Common myeloid progenitor, CD34-positive (primary cell): ENCODE results near the gene CASD1.
A peak's percentile ranks its signal among the peaks of the same experiment; 100 is the strongest.

Source experiments
- CTCF ChIA-PET: fragments of 350-600 bp; sonication (Branson Sonifier 250); formaldehyde crosslinking; loops from one replicate; lab custom pipeline; 2021; ENCODE audit warnings: antibody characterized with exemption; lab: Charles Lee
- POLR2A ChIA-PET: fragments of 350-600 bp; sonication (Branson Sonifier 250); formaldehyde crosslinking; loops from one replicate; lab custom pipeline; 2021; ENCODE audit warnings: antibody characterized with exemption; lab: Charles Lee
- DNase-seq, 3 donors: peaks; one replicate each; pipeline versions ENCODE4 v3.0.0 to v3.0.0-alpha.2; 2013
- H3K27ac ChIP-seq, 2 experiments: 1 replicate in 1 of 2; 2 replicates in 1 of 2; pipeline ENCODE4 v1.7.0; 2013; ENCODE audit warnings: inconsistent platforms in 2 of 2, low read length in 2 of 2, mild to moderate bottlenecking in 2 of 2, low read depth in 1 of 2, moderate library complexity in 1 of 2; ENCODE audit not compliant: severe bottlenecking in 2 of 2, insufficient read depth in 1 of 2, poor library complexity in 1 of 2
- H3K27me3 ChIP-seq, 5 experiments: replicated peaks in 2 of 5; 1 replicate in 3 of 5; 2 replicates in 2 of 5; pipeline versions ENCODE4 v1.6.1 to v1.7.0; 2013; ENCODE audit warnings: low read length in 4 of 5, mild to moderate bottlenecking in 2 of 5, moderate library complexity in 2 of 5, inconsistent platforms in 1 of 5; ENCODE audit not compliant: insufficient read depth in 5 of 5, control insufficient read depth in 4 of 5
- H3K36me3 ChIP-seq, 4 experiments: 1 replicate in 2 of 4; 2 replicates in 2 of 4; pipeline versions ENCODE4 v1.6.1 to v1.7.0; 2013; ENCODE audit warnings: low read length in 3 of 4, control low read depth in 1 of 4, mild to moderate bottlenecking in 1 of 4; ENCODE audit not compliant: control insufficient read depth in 4 of 4, insufficient read depth in 4 of 4
- H3K4me1 ChIP-seq, 4 experiments: 1 replicate in 3 of 4; 2 replicates in 1 of 4; pipeline versions ENCODE4 v1.6.1 to v1.7.1; 2013; ENCODE audit warnings: low read length in 3 of 4, mild to moderate bottlenecking in 3 of 4, control low read depth in 1 of 4, inconsistent platforms in 1 of 4, moderate library complexity in 1 of 4; ENCODE audit not compliant: control insufficient read depth in 4 of 4, insufficient read depth in 4 of 4; ENCODE audit errors: control extremely low read depth in 1 of 4
- H3K4me3 ChIP-seq, 7 experiments: 1 replicate in 4 of 7; 2 replicates in 3 of 7; pipeline versions ENCODE4 v1.5.1 to v1.7.0; 2013; ENCODE audit warnings: mild to moderate bottlenecking in 7 of 7, low read length in 6 of 7, moderate library complexity in 6 of 7, inconsistent platforms in 2 of 7, low read depth in 2 of 7, control low read depth in 1 of 7; ENCODE audit not compliant: insufficient read depth in 4 of 7, control insufficient read depth in 1 of 7; ENCODE audit errors: extremely low read depth in 1 of 7
- H3K9me3 ChIP-seq, 5 experiments: 1 replicate in 4 of 5; 2 replicates in 1 of 5; pipeline versions ENCODE4 v1.6.1 to v1.7.1; 2013; ENCODE audit warnings: low read length in 4 of 5, mild to moderate bottlenecking in 2 of 5, inconsistent platforms in 1 of 5, low read depth in 1 of 5, moderate library complexity in 1 of 5; ENCODE audit not compliant: control insufficient read depth in 4 of 5, insufficient read depth in 2 of 5; ENCODE audit errors: control extremely low read depth in 1 of 5
- WGBS: methylation state at CpG from one replicate; pipeline ENCODE4 v1.1.5; 2013; ENCODE audit not compliant: insufficient coverage; 5-methylcytosine and 5-hydroxymethylcytosine counted together

CASD1 gene

GRCh38 chr7:94498918-94499317 is 10.7 kb upstream of the CASD1 start:
- Histone ChIP-seq H3K27ac (no peak overlapping the region), H3K27me3 (no peaks in the 10 kb centered on the region), H3K4me3 (no peak overlapping the region), H3K9me3 (peaks cover 0 to 4% (median 0%) of the 10 kb centered on the region in 5 experiments), H3K4me1 (no peaks in the 10 kb centered on the region), H3K36me3 (no peaks in the 10 kb centered on the region)
- 100% methylated on average over 2 of the region's 2 CpGs for WGBS
- ChIA-PET CTCF (no interaction called here), POLR2A (no interaction called here)
- no peak for DNase-seq

DNA sequence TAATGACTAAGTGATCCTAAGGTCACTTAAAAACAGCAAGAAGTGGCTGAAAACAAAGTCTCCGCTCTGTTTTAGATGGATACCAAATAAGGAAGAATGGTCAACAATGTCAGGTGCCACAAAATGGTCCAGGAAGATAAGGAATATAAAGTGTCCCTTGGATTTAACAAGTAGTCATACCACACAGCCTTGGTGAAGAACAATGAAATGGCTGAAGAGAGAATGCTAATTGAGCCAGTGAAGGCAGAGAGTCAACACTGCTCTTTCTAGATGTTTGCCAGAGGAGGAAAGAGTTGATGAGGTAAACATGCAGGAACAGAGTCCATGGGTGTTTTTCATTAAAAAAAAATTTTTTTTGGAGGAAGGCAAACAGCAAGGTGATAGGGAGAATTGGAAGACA is 2.1 kb upstream of the CASD1 start:
- peaks cover 12 to 28% (median 21%) of the 10 kb centered on the region in 4 experiments for H3K4me1 ChIP-seq
- WGBS, result 80% methylated on average over 1 of the region's 1 CpG
- ChIA-PET CTCF (no interaction called here), POLR2A (interaction anchor here (0.5 kb wide), 1 partner anchor 923 kb away, joined by 4 read pairs; no protein-coding TSS in a partner anchor)
- no peak overlapping the region for H3K4me3 ChIP-seq
- H3K27me3 ChIP-seq, result no peaks in the 10 kb centered on the region
- DNase-seq, result no peak
- no peak overlapping the region for H3K27ac ChIP-seq
- no peaks in the 10 kb centered on the region for H3K9me3 ChIP-seq
- H3K36me3 ChIP-seq, result peaks cover 0 to 2% (median 0%) of the 10 kb centered on the region in 4 experiments

DNA sequence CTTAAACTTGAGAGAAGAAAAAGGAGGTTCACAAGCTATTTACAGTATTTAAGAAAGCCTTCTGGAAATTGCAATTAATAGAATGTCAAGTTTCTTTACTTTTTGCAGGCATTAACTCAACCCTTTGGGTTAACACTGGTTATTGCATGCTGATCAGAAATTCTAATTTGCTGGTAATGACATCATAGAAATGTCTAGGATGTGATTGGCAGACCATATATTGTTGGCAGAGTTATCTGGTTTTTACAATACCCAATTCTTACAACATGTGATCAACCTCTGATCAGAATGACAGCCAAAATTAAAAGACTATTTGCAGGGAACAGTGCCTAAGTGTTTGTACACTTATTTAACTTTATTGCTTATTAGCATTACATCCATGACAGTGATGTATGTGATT is 1.6 kb upstream of the CASD1 start:
- peak in 2 of 3 donors; percentile 14 to 29 for DNase-seq
- POLR2A ChIA-PET, result no interaction called here
- Histone ChIP-seq H3K36me3 (peaks cover 0 to 2% (median 0%) of the 10 kb centered on the region in 4 experiments), H3K27me3 (no peaks in the 10 kb centered on the region), H3K4me1 (peaks cover 12 to 29% (median 21%) of the 10 kb centered on the region in 4 experiments), H3K27ac (no peak overlapping the region), H3K4me3 (no peak overlapping the region), H3K9me3 (no peaks in the 10 kb centered on the region)
- CTCF ChIA-PET, result no interaction called here

GRCh38 chr7:94509887-94510581 is 425 bp downstream of the CASD1 start:
- peaks cover 12 to 40% (median 22%) of the 10 kb centered on the region in 4 experiments for H3K4me1 ChIP-seq
- H3K9me3 ChIP-seq, result no peaks in the 10 kb centered on the region
- H3K27ac ChIP-seq, result peak overlapping the region; percentile 85 to 94
- H3K4me3 ChIP-seq, result peak overlapping the region; percentile 77 to 90 (median 88)
- ChIA-PET CTCF (no interaction called here), POLR2A (no interaction called here)
- no peaks in the 10 kb centered on the region for H3K27me3 ChIP-seq
- DNase-seq, result peak; percentile 77 to 88 (median 81)
- peaks cover 0 to 2% (median 0%) of the 10 kb centered on the region in 4 experiments for H3K36me3 ChIP-seq
- WGBS, result 0% methylated on average over 75 of the region's 75 CpGs

GRCh38 chr7:94510582-94511496 is 1.2 kb downstream of the CASD1 start:
- ChIA-PET CTCF (no interaction called here), POLR2A (no interaction called here)
- Histone ChIP-seq H3K9me3 (no peaks in the 10 kb centered on the region), H3K4me1 (peaks cover 12 to 42% (median 22%) of the 10 kb centered on the region in 4 experiments), H3K4me3 (peak overlapping the region; percentile 77 to 90 (median 88)), H3K27me3 (no peaks in the 10 kb centered on the region), H3K27ac (peak overlapping the region; percentile 85 to 94), H3K36me3 (peaks cover 0 to 2% (median 0%) of the 10 kb centered on the region in 4 experiments)
- peak; percentile 48 to 81 (median 74) for DNase-seq
- WGBS, result 0% methylated on average over 12 of the region's 16 CpGs

DNA sequence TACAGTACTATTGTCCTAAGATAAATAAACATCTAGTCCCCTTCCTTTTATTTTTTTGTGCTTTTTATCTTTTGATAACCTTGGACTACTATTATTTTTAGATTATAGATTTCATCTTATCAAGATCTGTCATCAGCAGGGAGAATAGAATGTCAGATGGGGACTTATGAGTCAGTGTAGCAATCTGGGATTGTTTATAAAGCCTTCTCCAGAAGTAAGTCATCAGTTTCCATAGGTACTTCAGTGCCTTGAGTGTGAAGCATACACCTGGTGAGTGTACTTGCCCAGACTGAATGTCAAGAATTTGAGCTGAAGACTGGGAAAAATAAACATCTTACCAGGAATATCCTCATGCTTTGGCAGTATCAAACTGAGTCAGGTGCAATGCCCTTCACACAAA is 2.1 kb downstream of the CASD1 start:
- H3K4me3 ChIP-seq, result no peak overlapping the region
- H3K27ac ChIP-seq, result no peak overlapping the region
- no peaks in the 10 kb centered on the region for H3K27me3 ChIP-seq

More for the DNA sequence above, 2.1 kb downstream of the CASD1 start:
- peaks cover 0 to 2% (median 0%) of the 10 kb centered on the region in 4 experiments for H3K36me3 ChIP-seq
- POLR2A ChIA-PET, result no interaction called here
- peaks cover 12 to 45% (median 22%) of the 10 kb centered on the region in 4 experiments for H3K4me1 ChIP-seq
- CTCF ChIA-PET, result interaction anchor here (1.3 kb wide), 1 partner anchor 43 kb away, joined by 3 read pairs; no protein-coding TSS in a partner anchor
- H3K9me3 ChIP-seq, result no peaks in the 10 kb centered on the region
- DNase-seq, result no peak
